Lung (tissue), 12 donors: Measurements from ENCODE around the gene IGFBP6. TPM values are rescaled to one million over a fixed set of nuclear protein-coding genes. Genes with fewer than 3 reads are reported as not detected.

ENCODE experiments used
- ATAC-seq: fragments of 200-7000 bp; cut with Tn5 transposase; one replicate; pipeline ENCODE4 v1.9.1; 2020; ENCODE audit warnings: moderate number of reproducible peaks; ENCODE audit not compliant: insufficient read depth, low FRiP score
- DNase-seq, 3 donors: peaks; one replicate each; pipeline ENCODE4 v3.0.0-alpha.2; 2013 to 2017
- H3K27ac ChIP-seq, 2 donors: one replicate each; pipeline ENCODE4 v1.5.1; 2013; ENCODE audit warnings: mild to moderate bottlenecking in 2 of 2, moderate library complexity in 2 of 2, control low read depth in 1 of 2, inconsistent platforms in 1 of 2, low read depth in 1 of 2, low read length in 1 of 2
- H3K27me3 ChIP-seq, 3 donors: one replicate each; pipeline ENCODE4 v1.5.1; 2013; ENCODE audit warnings: low read length in 2 of 3; ENCODE audit not compliant: control insufficient read depth in 3 of 3, insufficient read depth in 3 of 3
- H3K36me3 ChIP-seq, 4 donors: one replicate each; pipeline ENCODE4 v1.5.1; 2013; ENCODE audit warnings: low read length in 4 of 4, mild to moderate bottlenecking in 1 of 4, moderate library complexity in 1 of 4; ENCODE audit not compliant: control insufficient read depth in 4 of 4, insufficient read depth in 4 of 4
- H3K4me1 ChIP-seq, 5 donors: one replicate each; pipeline ENCODE4 v1.5.1; 2013; ENCODE audit warnings: low read length in 5 of 5, mild to moderate bottlenecking in 2 of 5, moderate library complexity in 1 of 5; ENCODE audit not compliant: control insufficient read depth in 5 of 5, insufficient read depth in 5 of 5
- H3K4me3 ChIP-seq: one replicate; pipeline ENCODE4 v1.5.1; 2013; ENCODE audit warnings: mild to moderate bottlenecking, control low read depth, moderate library complexity
- H3K9ac ChIP-seq, 2 donors: one replicate each; pipeline ENCODE4 v1.5.1; 2013; ENCODE audit warnings: low read length in 2 of 2, control low read depth in 1 of 2; ENCODE audit not compliant: insufficient read depth in 1 of 2
- H3K9me3 ChIP-seq, 4 donors: one replicate each; pipeline ENCODE4 v1.5.1; 2013; ENCODE audit warnings: low read length in 3 of 4, mild to moderate bottlenecking in 1 of 4, moderate library complexity in 1 of 4; ENCODE audit not compliant: control insufficient read depth in 4 of 4, insufficient read depth in 3 of 4
- CTCF ChIP-seq: IDR thresholded peaks from 2 replicates; pipeline ENCODE4 v1.5.1; 2012; ENCODE audit warnings: mild to moderate bottlenecking; ENCODE audit errors: control extremely low read depth, extremely low read depth
- WGBS, 2 donors: extraction: QIAGEN DNeasy Blood & Tissue Kit; methylation state at CpG; one replicate each; pipeline ENCODE4 v1.1.7; 2013; 5-methylcytosine and 5-hydroxymethylcytosine counted together
- polyA plus RNA-seq, 2 donors: library from polyadenylated mRNA; stranded (reverse); fragments of 200-250 nt; gene quantifications; one replicate each; pipeline ENCODE4 v1.2.1, GENCODE V29; 2013
- total RNA-seq, 2 donors: library from RNA; depleted of rRNA in 1 of 2; stranded (reverse); fragments of >200 nt in 1 of 2; gene quantifications; one replicate each; pipeline ENCODE4 v1.2.1, GENCODE V29; 2014 to 2021
- donor health status: control.
- donor health status: control.
- donor health status: Bipolar disorder and iron deficiency.
- donor health status: healthy.
- donor health status: DM: yes; HTN: yes; CAD: no.

IGFBP6 gene
- total and polyA plus RNA-seq, 4 donors, result 15.9 to 75.0 (median 29.2) TPM

GRCh38 chr12:53074999-53075370 is 22.5 kb upstream of the IGFBP6 start:
- DNase-seq (no peak), ATAC-seq (no peak)
- Histone ChIP-seq H3K4me3 (no peak overlapping the region), H3K9ac (no peak overlapping the region), H3K9me3 (no peaks in the 10 kb centered on the region), H3K36me3 (peaks cover 12 to 36% (median 22%) of the 10 kb centered on the region in 4 donors), H3K27me3 (no peaks in the 10 kb centered on the region), H3K27ac (no peak overlapping the region), H3K4me1 (peaks cover 8 to 42% (median 29%) of the 10 kb centered on the region in 5 donors)
- WGBS, 2 donors, result 96 to 98% methylated on average over 3 of the region's 3 CpGs
- no peak for TF ChIP-seq CTCF

GRCh38 chr12:53076461-53076860 is 21.0 kb upstream of the IGFBP6 start:
- no peaks in the 10 kb centered on the region for H3K27me3 ChIP-seq
- H3K36me3 ChIP-seq, result peaks cover 7 to 30% (median 20%) of the 10 kb centered on the region in 4 donors
- no peak overlapping the region for H3K4me3 ChIP-seq
- ATAC-seq, result no peak
- WGBS, 2 donors, result 95 to 97% methylated on average over 3 of the region's 3 CpGs
- H3K4me1 ChIP-seq, result peaks cover 8 to 38% (median 26%) of the 10 kb centered on the region in 5 donors
- no peak for DNase-seq
- peak overlapping the region in 1 of 2 donors; percentile 5 for H3K9ac ChIP-seq
- peak overlapping the region in 1 of 2 donors; percentile 49 for H3K27ac ChIP-seq
- TF ChIP-seq CTCF, result no peak
- no peaks in the 10 kb centered on the region for H3K9me3 ChIP-seq

- Histone ChIP-seq H3K9me3 (no peaks in the 10 kb centered on the region), H3K27ac (peak overlapping the region in 1 of 2 donors; percentile 54), H3K4me3 (no peak overlapping the region), H3K4me1 (peaks cover 4 to 32% (median 22%) of the 10 kb centered on the region in 5 donors), H3K9ac (no peak overlapping the region), H3K27me3 (no peaks in the 10 kb centered on the region), H3K36me3 (peaks cover 7 to 30% (median 20%) of the 10 kb centered on the region in 4 donors)
- no peak for TF ChIP-seq CTCF
- 66 to 92% methylated on average over 8 of the region's 8 CpGs for WGBS, 2 donors
- ATAC-seq (no peak), DNase-seq (peak in 2 of 3 donors; percentile 60 to 69)
These were observed 20.4 kb upstream of the IGFBP6 start for GRCh38 chr12:53077030-53077429.
